Glomerular visceral epithelial cell (primary cell): ENCODE measurements around the gene AP3M1.
"Not testable (repeated sequence)": the region's sequence is repeated elsewhere in the genome, so short reads cannot be mapped to it uniquely, and the experiment has no call there.

ENCODE experiments used
- DNase-seq: peaks from one replicate; pipeline ENCODE4 v3.0.0-alpha.2; 2016; ENCODE audit errors: extremely low spot score

AP3M1 gene

DNA sequence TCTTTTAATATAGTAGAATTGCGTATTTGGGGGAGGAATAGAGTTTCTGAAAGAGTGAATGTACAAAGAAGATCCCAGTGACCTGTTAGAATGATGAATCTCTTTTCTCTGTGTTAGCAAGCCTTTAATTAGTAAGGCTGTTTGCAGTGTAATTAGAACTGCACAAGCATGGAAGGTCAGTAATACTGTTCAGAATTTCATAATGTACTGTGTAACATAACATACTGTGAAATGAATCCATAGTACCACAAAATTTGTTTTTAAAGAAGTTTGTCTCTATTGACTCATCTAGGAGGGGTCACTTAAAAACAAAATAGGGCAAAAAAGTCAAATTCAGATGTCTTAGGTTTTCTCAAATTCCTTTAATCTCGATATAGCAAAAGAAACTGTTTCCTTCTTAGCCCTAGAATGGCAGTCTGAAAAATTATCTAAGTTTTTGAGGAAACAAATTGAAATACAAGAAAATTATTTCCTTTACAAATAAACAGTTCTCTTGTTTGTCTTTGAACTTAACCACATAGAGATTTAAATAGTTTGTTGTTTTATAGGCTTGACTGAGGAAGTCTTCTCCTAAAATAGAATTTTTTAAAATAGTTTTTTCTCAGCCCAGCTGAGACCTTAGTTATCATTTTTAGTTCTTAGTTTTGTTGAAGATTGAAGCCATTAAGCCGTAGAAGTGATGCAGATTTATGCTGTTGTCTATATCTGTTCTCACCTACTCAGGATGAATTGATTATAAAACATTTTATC, 12.9 kb upstream of the AP3M1 start:
- no peak for DNase-seq

DNA sequence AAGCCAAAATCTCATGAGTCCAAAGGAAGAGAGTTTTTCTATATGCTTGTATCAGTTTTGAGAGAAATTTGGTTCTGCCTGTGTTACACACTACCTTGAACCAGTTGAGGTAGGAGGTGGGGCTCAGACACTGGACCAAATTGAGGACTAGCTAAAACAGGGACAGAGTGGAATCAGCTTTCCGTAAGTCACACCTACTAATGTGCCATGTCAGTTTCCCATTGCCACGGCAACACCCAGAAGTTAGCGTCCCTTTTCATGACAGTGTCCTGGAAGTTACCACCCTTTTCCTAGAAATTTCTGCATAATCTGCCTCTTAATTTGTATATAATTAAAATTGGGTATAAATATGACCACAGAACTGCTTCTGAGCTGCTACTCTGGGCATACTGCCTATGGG, 9.4 kb upstream of the AP3M1 start:
- no peak for DNase-seq

DNA sequence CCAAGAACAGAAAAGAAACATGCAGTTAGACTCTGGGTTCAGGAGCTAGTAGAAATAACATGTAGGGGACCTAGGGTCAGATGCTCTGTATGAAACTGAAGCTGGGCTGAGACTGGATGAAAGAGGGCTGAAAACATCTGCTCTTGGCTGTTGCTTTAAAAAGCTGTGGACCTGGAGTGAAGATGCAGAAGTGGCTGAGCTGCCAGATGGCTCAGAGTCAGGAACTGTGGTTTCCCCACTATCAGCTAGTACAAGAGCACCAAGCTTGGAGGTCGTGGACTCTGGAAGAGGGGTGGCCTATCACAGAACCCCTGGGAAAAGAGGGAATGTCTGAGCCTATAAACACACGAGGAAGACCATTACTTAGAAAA, 6.3 kb upstream of the AP3M1 start:
- DNase-seq = no peak

DNA sequence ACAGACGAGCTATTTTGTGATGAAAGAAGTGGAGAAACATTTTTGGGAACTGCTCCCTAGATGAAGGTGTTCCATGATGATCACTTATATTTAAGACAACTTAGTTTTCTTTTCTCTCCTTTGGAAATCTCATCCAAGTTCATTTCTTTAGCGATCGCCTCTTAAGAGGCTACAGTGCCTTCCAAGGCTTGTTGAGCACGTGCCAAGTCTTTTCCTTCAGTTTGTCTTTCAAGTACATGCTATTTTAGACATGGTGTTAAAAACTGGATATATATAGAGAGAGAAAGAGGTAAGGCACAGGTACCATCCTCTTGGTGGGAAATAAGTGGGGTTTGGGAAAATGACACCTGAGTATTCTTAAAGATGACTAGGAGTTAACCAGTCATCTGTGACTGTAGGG, 3.0 kb upstream of the AP3M1 start:
- DNase-seq = no peak

DNA sequence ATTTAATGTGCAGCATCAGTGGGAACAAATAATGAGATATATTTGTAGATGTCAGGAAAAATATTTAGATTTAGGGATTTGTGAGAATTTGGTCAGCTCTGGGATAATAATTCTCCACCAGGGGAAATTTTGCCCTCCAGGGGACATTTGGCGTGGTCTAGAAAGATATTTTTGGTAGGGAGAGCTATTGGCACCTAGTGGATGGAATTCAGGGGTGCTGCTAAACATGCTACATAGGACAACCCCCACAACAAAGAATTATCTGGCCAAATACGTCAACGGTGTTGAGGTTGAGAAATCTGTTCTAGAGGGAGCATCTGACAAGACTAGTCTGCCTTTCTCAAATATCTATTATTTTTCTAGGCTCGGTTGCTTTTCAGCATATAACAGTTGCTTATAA, 2.5 kb upstream of the AP3M1 start:
- peak; percentile 25 for DNase-seq

DNA sequence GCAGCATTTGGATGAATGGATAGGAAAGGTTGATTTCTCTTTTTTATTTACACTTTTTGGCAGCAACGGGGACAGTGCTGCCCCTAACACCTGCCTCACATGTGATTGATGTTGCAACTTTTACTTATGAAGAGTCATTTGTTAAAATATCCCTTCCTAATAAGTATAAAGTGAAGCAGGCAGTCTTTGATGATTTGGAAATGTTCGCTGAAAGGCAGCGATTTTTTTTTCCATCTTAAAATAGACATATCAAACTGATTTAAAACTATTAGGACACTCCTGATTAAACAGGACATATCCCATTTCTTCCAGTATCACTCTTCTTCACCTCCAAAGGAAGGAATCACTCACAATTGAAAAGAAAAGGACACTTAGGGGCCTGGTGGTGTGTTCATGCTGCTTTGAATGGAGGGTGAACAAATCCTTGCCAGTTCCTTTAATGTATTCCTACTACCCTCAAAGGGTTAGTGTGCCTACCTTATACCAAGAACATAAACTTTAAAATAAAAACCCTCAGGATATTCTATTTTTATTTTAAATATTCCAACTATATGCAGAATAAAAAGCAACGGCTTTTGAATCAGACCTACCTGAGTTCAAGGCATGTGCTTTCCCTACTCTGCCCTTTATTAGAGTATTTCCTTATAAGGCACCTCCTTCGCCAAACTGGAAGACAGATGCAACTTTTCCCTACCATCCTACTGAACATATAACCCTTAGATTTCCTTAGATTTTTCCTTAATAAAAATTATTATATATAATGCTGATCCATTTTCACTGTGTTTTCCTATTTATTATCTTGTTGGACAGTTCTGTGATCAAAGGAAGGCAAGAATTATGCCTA, 1.5 kb upstream of the AP3M1 start:
- no peak for DNase-seq

DNA sequence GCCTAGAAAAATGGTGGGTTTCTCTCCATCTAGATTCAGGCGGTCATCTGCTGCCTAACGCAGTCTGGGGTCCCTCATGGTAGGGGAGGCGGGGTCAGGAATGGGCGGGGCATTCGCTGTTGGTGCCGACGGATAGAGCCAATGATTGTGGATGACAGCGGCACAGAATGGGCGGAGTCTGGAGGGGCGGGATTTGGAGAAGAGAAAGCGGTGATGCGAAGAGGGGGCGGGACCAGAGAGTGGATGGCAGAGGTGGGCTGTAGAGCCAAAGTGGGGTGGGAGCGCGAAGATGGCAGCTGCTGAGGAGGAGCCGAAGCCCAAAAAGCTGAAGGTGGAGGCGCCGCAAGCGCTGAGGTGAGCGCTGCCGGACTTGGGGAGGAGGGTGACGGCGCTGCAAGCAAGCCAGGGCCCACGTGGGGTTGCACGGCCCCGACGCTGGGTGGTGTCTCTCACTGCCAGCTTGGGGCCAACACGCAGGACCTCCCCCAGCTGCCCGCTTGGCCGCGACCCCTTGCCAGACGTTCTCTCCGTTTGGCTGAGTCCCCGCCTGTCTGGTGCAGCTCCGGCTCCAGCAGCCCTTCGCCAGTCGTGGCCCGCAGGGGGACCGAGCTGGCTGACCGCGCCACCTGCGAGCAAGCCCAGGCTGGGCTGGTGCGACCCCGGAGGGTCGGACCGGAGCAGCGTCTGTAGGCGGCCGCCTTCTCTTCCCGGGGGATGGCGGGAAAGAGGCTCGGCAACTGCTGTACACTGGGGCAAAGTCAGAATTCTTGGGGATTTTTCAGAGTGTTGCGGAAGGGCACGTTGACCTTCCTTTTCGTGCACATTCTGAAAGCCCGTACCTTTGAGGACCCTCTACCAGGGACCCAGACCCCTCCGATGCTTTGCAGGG, 606 bp upstream of the AP3M1 start, which contains the start of gene ADK:
TSS of gene ADK (plus strand) at position 232 of the 889 bp plus-strand sequence. CDS start at position 290, 58 bp downstream.
- DNase-seq = peak; percentile 99

DNA sequence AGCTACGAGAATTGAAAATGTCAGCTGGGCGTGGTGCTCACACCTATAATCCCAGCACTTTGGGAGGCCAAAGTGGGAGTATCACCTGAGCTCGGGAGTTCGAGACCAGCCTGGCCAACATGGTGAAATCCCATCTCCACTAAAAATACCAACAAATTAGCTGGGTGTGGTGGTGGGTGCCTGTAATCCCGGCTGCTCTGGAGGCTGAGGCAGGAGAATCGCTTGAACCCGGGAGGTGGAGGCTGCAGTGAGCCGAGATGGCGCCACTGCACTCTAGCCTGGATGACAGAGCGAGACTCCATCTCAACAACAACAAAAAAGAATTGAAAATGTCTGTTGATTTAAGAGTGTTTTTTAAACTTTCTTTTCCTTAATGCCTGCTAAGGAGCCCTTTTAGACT, 3.6 kb downstream of the AP3M1 start:
- not testable (repeated sequence) for DNase-seq

DNA sequence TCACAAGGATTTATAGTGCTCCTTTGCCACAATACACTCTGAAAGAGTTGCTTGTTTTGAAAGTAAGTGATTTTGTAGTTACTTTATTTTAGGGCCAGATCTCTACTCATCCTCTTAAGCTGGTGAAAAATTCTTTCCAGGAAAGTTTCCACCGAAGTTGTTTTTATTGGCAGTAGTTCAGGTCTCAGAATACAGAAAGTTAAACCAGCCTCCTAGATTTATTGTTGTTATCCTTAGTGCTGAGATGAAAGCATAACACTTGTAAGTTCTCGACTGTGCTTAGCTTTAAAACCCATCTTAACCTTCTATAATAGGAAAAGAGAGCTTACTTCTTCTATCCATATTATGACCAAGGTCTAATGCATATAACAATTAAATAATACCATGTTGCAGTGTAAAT, 5.5 kb downstream of the AP3M1 start:
- DNase-seq = peak; percentile 48

DNA sequence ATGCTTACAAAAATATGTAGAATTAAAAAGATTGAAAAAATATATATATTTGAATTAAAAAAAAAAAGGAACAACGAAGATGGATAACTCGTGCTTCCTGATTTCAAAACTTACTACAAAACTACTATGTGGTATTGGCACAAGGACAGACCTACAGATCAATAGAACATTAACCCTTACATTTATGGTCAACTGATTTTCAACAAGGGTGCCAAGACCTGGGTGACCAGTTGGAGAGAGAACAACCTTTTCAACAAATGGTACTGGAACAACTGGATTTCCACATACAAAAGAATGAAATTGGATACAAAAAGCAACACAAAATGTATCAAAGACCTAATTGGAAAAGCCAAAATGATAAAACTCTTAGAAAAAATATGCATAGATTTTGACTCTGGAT, 10.1 kb downstream of the AP3M1 start:
- no peak for DNase-seq

DNA sequence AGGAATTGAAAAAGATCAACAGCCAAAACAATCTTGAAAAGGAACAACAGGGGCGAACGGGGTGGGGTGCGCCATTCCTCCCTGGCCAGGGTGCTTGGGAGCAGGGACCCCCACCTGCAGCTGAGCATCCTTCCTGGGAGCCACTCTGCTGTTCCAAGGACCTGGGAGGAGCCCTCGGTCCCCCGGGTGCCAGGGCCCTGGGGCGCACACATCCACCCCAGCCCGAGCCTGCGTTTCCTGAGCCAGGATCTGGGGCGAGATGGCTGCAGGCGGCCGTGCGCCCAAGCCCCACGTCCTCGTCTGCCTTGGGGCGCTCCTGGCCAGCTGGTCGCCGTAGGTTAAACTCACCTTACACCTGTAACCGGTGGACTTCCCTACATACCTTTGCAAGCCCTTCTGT, 10.6 kb downstream of the AP3M1 start:
- no peak for DNase-seq

DNA sequence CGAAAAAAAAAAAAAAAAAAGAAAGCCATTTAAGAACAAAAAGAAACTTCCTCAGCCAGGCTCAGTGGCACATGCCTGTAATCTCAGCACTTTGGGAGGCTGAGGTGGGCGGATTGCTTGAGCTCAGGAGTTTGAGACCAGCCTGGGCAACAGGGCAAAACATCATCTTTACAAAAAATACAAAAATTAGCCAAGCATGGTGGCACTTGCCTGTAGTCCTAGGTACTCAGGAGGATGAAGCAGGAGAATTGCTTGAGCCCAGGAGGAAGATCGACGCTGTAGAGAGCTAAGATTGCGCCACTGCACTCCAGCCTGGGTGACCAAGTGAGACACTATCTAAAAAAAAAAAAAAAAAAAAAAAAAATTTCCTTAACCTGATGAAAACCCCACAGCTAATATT, 12.0 kb downstream of the AP3M1 start:
- DNase-seq = not testable (repeated sequence)

DNA sequence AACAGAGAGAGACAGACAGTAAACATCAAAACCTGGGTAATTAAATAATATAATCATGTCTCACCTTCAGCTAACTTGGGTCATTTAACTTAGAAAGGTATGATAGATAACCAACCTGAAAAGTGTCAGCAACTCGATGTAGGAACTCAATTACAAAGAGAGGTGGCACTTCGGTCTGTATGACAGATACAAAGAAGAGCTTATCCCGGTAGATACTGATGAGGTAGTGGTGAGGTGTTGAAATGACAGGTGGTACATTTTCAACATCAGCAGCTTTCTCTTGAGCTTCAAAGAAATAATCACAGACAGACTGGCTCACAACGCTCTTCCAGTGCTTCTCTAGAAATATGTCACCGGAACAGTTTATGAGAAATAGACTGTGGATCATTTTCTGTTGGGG, 12.6 kb downstream of the AP3M1 start:
- no peak for DNase-seq

DNA sequence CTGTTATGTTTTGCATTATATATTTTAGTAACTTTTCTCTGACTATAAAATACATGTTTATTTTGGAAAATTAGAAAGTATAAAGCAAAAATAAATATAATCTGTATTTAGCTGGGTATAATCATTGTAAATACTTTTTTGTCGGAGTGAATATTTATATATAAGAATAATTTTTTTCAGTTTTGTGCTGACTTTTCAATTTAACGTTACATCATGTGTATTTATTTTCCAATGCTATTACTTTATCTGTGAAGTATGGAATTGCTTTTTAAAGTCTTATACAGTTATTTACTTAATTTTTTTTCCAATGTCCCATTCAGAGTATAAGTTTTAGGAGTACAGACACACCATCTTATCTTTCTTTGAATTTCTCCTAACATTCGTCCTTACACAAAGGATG, 15.2 kb downstream of the AP3M1 start:
- no peak for DNase-seq

DNA sequence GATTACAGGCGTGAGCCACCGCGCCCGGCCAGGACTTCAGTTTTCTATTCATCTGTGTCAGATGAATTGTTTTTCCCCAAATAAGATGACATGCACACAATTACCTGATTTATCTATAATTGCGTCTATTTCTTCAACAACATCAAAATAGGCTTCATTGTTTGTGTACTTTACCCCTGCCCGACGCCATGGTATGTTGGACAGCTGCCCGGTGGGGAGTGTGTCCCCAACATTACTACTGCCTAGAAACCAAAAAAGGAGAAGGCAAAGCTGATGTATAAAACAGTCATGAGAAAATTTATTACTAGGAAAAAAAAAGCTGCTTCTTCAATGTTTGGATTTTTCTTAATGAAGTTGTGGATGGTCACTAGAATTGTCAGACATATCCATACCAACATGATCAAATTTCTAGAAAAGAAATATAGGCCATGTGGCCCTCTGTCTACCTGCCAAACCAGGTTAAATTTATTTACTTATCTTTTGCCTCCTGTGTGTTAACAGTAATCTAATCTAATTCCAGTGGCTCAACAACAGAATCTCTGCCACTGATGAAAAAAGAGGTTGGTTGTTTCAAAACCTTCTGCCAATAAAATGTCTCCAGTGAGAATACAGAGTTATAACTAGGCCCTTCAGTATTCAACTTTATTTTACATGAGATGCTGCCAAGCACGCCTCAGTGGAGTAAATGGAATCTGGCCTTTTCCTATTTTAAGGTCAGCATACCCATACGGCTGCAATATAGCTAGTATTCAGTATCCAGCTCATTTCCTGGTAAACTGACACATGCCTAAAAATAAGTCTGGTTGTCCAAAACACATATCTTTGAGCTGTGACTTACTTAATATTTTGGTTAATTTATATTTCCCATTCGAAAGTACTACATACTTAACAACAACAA, 16.5 kb downstream of the AP3M1 start:
- no peak for DNase-seq

DNA sequence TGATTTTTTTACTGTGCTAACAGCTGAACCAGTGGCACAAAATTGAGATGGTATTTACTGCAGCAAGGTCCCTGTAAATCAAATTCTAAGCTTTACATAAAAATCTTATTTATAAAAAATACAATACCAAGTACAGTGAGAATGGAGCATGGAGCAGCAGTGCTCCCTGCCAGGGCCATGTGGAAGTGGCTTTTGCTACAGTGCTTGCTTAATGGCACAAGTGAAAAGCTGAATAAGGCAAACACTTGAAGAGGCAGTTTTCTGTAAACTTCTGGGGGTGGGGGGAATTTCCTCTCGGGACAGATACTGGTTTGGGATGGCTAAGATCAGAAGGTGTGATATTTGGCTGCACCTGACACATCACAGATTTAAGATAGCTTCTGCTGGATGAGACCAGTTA, 27.5 kb downstream of the AP3M1 start:
- no peak for DNase-seq

DNA sequence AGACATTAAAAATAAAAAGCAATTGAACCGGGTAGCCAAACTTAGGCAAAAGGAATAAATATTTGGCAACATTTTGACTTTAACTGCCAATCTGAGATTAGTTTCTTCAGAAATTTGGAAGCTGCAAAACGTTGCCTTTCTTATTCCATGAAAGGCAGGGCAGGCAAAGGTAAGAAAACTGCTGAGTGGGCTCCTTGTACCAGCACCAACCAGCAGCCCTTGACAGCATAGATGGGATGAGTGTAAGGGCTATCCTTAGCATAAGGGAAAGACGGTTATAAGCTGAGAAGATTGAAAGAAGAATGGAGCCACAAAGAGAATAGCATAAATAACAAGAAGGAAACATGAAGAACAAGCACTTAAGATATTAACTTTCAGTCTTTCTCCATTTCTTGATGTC, 28.6 kb downstream of the AP3M1 start:
- DNase-seq = no peak

DNA sequence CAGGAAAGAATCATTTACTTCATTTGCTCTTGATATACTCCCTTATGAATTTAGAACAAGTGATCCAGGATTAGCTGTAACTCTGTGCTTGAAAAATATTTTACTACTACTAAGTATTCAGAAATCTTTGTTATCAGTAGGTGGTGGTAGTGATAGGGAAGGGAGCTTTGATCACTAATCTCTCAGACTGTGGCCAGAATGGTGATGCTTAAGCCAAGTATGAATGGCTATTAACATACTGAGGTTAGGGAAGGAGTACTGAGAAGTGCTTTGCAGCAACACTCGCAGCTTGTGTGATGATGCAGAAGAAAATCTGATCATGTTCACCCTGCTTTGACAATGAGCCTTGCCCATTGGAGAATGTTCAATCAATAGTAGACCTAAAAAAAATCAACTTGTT, 29.3 kb downstream of the AP3M1 start:
- no peak for DNase-seq

DNA sequence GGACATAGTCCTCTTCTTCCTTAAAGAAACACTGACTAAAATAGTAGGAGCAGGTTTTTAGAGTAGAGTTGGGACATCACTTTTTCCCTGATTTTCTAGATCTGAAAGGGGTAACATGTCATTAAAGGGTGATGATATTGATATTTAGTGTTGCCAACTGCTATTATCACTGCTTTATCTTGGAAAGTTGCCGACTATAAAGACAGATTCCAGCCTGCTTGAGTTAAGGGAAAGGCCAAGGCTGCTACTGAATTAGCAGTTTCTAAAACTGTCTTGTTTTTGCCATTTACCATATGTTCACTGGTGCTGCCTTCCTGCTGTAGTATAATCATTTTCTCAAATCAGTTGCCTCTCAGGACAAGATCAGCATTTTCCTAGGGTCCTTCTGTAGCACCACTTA, 29.7 kb downstream of the AP3M1 start:
- DNase-seq = no peak

DNA sequence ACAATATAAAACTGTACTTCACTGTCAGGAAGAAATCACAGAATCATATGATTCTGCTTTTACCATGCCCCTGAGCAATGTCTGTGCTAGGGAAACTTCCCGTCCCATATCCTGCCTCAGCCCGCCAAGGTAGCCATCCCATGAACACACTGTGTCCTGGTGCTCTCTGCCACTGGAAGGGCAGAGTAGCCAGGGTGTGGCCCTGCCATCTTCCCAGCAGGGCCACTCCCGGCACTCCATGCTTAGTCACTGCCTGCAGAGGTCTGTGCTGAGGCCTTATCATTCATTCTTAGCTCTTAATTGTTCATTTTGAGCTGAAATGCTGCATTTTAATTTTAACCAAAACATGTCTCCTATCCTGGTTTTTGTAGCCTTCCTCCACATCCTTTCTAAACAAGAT, 31.8 kb downstream of the AP3M1 start:
- DNase-seq = no peak

DNA sequence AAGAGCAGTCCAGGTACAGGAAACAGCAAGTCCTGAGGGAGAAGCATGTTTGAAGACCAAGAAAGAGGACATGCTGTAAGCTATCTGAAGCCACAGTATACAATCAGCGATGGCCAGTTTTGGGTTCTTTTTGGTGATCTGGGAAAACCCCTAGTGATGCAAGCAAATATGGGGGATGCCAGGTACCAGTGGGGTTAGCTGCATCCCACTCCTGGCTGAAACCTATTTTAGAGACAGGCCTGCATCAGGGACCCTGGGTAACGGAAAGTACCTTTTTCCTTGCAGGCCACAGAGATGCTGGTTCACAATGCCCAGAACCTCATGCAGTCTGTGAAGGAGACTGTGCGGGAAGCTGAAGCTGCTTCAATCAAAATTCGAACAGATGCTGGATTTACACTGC, 32.9 kb downstream of the AP3M1 start:
- DNase-seq = no peak
